HUDEP-2 (cell line): ENCODE results near the gene DLL1.

Experiments
- DNase-seq, 76 experiments: peaks; one replicate each; lab custom pipeline; 2025; ENCODE audit not compliant: unreplicated experiment in 76 of 76; lab: John Stamatoyannopoulos, UW

DLL1 gene

DNA sequence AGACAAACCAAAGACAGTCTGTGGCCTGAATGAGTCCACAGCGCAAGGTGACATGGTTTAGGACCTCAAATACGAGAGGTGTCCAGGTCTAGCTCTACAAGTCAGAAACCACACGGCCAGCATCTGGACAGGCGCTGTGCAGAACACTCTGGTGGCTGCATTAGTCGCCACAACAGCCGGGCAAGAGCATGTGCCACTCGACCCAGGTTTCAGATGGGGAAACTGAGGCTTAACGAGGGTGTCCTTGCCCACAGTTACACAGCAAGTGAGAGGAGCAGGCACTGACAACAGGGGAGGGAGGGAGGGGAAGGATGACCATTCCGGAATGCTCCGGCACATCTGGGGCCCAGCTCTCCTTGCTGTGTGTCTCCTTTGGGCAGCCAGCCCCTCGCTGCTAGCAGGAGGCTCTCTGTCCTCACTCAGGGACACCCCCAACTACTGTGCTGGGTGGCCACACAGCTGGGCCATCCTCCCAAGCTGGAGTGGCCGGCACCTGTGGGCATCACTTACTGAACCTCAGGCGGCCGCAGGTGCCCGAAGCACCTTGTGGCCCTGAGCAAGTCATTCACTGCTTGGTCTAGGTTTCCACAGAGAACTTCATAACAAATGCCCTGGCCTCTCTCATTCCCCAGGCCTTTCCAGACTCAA, 6.6 kb downstream of the DLL1 start:
- no peak for DNase-seq

GRCh38 chr6:170283212-170284081, 7.4 kb downstream of the DLL1 start:
- no peak for DNase-seq

GRCh38 chr6:170282512-170283158, 8.2 kb downstream of the DLL1 start:
- no peak for DNase-seq

GRCh38 chr6:170281331-170282292, 9.3 kb downstream of the DLL1 start:
- no peak for DNase-seq

DNA sequence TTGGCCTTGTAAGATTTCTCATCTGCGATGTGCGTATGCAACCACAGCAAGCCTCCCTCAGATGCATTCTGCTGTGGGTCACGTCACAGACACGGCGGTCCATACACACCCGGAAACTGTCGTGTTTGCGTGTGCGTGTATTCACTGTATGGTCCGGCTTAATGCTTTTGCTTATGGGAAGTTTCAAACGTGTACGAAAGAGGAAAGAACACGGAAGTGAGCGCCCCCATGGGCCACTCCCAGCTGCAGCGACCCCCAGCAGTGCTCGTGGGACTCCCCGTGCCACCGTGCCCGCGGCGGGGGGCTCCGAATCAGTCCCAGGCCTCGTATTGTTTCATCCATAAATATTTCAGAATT, 10.2 kb downstream of the DLL1 start:
- DNase-seq, result no peak

- no peak for DNase-seq
Measured at GRCh38 chr6:170279977-170280688, 10.7 kb downstream of the DLL1 start.

DNA sequence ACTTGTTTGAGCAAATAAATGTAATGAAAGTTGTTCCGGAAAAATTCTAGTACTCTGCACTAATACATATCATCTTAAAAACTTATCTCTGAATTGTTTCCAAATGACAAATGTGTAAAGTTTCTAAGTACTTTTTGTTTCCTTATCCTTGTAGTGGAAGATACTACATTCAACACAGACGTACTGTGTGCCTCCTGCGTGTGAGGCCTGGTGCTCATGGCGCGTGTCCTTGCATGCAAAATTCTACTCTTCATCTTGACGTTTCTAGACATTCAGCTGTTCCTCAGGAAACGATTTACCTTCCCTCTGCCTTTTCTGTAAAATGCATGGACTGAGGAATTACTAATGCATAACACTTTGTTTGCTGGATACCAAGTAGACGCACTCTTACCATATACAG, 11.5 kb downstream of the DLL1 start:
- no peak for DNase-seq

GRCh38 chr6:170278743-170279094, 12.2 kb downstream of the DLL1 start:
- no peak for DNase-seq

DNA sequence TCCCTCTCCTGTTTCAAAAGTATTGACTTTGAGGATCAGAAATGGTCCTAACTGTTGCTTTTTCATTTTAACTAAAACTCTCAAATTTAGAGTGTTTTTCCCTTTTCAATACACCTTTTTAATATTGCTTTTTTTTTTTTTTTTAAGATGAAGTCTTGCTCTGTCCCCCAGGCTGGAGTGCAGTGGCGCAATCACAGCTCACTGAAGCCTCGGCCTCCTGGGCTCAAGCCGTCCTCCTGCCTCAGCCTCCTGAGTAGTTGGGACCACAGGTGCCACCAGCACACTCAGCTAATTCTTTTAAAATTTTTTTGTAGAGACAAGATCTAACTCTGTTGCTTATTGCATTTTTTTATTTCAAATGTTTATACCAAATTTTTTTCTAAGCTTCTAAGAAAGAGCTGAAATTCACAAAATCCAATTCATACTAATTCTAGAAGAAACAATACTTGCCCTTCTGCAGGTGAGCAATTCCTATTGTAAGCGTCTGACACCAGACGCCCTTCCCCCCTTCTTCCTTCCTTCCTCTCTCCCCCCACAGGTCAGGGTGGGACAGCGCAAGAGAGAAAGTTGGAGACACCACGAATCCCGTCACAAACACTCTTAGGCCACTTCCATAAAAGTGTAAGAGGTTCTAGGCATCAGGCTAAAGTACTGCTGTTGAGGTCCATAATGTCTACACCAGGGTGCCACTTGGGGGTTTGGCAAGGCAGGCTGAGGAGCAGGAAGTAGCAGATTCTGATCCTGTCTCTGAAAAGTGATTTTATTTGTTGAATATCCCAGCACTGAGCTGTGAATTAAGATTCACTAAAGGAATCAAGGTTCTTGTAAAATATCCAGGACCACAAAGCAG, 12.8 kb downstream of the DLL1 start:
- DNase-seq, result no peak

GRCh38 chr6:170276369-170277057, 14.4 kb downstream of the DLL1 start:
- DNase-seq, result no peak

GRCh38 chr6:170274713-170275560, 15.9 kb downstream of the DLL1 start:
- DNase-seq, result no peak

DNA sequence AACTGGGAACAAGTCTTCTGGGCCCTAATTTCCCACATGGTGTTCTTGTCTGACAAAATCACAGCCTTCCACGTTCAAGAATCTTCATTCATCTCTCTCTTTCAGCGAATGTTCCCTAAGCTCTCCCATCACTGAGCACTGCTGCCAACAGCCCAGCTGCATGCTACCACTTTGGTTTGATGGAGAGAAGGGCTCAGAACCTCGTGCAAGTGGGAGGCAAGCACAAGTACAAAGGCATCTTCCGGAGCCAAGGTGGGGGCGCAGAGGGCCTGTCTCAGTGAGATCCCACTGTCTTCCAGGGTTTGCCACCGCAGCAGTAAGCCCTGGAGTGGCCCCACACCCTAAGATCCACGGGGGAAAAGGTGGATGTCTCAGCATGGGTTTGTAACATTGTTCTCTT, 17.2 kb downstream of the DLL1 start:
- DNase-seq, result no peak

DNA sequence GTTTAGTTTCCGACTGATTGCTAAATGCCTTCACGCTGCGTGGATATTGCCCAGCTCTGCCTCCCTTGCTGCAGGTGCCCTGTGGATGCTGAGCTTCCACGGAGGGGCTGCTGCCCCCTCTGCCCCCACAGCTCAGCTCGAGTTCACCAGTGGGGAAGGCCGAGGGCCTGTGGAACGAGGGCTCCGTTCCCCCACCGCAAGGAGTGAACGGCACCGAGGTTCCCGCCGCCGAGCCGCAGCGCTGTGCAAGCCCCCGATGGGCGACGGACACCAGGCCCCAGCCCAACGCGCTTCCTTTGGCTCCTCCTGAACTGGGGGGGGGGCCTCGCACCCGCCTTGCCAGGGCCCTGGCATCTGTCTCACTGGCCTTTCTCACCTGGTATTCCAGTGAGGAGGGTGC, 17.7 kb downstream of the DLL1 start:
- DNase-seq, result no peak

GRCh38 chr6:170272341-170273065, 18.4 kb downstream of the DLL1 start:
- no peak for DNase-seq

- DNase-seq, result no peak
Measured at GRCh38 chr6:170271771-170272314, 19.0 kb downstream of the DLL1 start.

- DNase-seq, result no peak
Measured at GRCh38 chr6:170270984-170271593, 19.8 kb downstream of the DLL1 start.
